GM18505 (cell line): ENCODE data around the gene KLHL17.
"Not testable (repeated sequence)": the region's sequence is repeated elsewhere in the genome, so short reads cannot be mapped to it uniquely, and the experiment has no call there.

Experiments
- ATAC-seq: cut with Tn5 transposase; IDR thresholded peaks from one replicate; pipeline ENCODE4 v1.9.1; 2021; ENCODE audit not compliant: unreplicated experiment
- POLR2A ChIP-seq: IDR thresholded peaks from 4 replicates; pipeline ENCODE4 v1.6.1; 2011; ENCODE audit warnings: borderline replicate concordance; ENCODE audit not compliant: insufficient read depth, insufficient read length; ENCODE audit errors: extremely low read depth

The KLHL17 gene

GRCh38 chr1:1011396-1011949, 51.1 kb downstream of the KLHL17 start:
- ATAC-seq, result no peak
- no peak for TF ChIP-seq POLR2A

GRCh38 chr1:1012736-1013104, 52.3 kb downstream of the KLHL17 start:
- not testable (repeated sequence) for ATAC-seq

GRCh38 chr1:1013105-1013921, 52.9 kb downstream of the KLHL17 start, which contains the start of gene ISG15:
Gene ISG15 (plus strand): TSS chr1:1013497. CDS start chr1:1013574, 77 bp downstream.
- peak; percentile 97 for TF ChIP-seq POLR2A
- peak; percentile 91 for ATAC-seq

- ATAC-seq, result no peak
- TF ChIP-seq POLR2A, result peak; percentile 27
Observed at GRCh38 chr1:1013922-1014648, 53.7 kb downstream of the KLHL17 start.

GRCh38 chr1:1014799-1015681, 54.7 kb downstream of the KLHL17 start:
- peak; percentile 40 for TF ChIP-seq POLR2A
- ATAC-seq, result no peak
